ENCODE data around the gene NTN4. TPM values are rescaled to one million over a fixed set of nuclear protein-coding genes. Genes with fewer than 3 reads are reported as not detected.

NTN4 gene
- total RNA-seq, 1 donor from 2014 or later: 21.2 TPM

DNA sequence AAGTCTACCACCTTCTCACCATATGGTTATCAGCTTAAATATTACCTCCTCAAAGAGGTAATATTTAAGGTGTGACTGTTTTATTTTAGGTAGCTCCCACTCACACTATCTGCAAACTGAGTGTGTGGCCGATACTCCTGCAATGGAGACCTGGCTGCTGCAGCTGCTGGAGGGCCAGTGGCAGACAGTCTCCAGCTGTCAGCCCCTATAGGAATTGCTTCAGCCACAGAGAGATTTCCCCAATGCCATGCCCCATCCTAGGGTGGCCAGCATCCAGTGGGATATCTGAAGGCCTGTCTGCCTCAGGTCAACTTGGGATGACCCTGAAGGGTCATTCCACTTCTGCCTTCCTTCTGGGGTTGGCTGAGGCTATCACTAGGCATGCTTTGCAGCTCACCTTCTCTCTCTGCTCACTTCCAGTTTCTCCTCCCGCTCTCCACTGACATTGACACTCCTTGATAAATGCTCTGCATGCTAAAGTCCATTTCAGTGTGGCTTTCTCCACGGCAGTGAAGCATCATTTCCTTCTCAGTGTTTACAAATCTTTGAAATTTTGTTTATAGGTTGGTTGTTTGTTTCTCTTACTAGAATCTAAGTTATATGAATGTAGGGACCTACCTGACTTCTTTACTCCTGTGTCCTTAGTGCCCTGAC is 149.1 kb downstream of the NTN4 start:
- no peaks in the 10 kb centered on the region for H3K9me3 Mint-ChIP-seq
- no peak overlapping the region for H3K4me3 Mint-ChIP-seq
- H3K27ac Mint-ChIP-seq: no peak overlapping the region
- H3K36me3 Mint-ChIP-seq: no peaks in the 10 kb centered on the region
- TF ChIP-seq, protein P1, sequence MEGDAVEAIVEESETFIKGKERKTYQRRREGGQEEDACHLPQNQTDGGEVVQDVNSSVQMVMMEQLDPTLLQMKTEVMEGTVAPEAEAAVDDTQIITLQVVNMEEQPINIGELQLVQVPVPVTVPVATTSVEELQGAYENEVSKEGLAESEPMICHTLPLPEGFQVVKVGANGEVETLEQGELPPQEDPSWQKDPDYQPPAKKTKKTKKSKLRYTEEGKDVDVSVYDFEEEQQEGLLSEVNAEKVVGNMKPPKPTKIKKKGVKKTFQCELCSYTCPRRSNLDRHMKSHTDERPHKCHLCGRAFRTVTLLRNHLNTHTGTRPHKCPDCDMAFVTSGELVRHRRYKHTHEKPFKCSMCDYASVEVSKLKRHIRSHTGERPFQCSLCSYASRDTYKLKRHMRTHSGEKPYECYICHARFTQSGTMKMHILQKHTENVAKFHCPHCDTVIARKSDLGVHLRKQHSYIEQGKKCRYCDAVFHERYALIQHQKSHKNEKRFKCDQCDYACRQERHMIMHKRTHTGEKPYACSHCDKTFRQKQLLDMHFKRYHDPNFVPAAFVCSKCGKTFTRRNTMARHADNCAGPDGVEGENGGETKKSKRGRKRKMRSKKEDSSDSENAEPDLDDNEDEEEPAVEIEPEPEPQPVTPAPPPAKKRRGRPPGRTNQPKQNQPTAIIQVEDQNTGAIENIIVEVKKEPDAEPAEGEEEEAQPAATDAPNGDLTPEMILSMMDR (conservative IDR thresholded peaks at IDR 0.05): no peak
- DNase-seq (ENCODE audit: extremely low spot score, unreplicated experiment): no peak
- H3K4me1 Mint-ChIP-seq (ENCODE audit: unreplicated experiment): peaks cover under 1% of the 10 kb centered on the region
- H3K27me3 Mint-ChIP-seq: no peaks in the 10 kb centered on the region

DNA sequence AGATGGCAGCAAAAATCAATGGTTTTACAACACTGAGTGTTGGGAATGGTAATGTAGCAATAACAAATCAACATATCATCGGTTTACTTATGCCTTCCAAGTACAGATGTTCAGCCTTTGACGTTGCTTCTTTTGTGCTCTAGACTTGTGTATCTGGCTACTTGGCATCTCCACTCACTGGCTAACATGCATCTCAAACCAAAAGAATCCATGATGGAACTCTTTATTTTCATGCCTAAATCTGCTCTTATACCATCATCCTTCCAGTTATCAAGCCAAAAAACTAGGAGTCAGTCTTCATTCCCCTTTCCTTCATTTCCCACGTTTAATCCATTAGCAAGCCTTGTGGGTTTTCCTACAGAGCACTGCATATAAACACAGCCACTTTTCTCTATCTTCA is 150.0 kb downstream of the NTN4 start:
- H3K4me3 Mint-ChIP-seq: no peak overlapping the region
- no peaks in the 10 kb centered on the region for H3K27me3 Mint-ChIP-seq
- TF ChIP-seq, protein P1 (conservative IDR thresholded peaks at IDR 0.05): no peak
- no peak for DNase-seq (ENCODE audit: extremely low spot score, unreplicated experiment)
- no peaks in the 10 kb centered on the region for H3K36me3 Mint-ChIP-seq
- H3K27ac Mint-ChIP-seq: no peak overlapping the region
- no peaks in the 10 kb centered on the region for H3K9me3 Mint-ChIP-seq
- H3K4me1 Mint-ChIP-seq (ENCODE audit: unreplicated experiment): no peaks in the 10 kb centered on the region

DNA sequence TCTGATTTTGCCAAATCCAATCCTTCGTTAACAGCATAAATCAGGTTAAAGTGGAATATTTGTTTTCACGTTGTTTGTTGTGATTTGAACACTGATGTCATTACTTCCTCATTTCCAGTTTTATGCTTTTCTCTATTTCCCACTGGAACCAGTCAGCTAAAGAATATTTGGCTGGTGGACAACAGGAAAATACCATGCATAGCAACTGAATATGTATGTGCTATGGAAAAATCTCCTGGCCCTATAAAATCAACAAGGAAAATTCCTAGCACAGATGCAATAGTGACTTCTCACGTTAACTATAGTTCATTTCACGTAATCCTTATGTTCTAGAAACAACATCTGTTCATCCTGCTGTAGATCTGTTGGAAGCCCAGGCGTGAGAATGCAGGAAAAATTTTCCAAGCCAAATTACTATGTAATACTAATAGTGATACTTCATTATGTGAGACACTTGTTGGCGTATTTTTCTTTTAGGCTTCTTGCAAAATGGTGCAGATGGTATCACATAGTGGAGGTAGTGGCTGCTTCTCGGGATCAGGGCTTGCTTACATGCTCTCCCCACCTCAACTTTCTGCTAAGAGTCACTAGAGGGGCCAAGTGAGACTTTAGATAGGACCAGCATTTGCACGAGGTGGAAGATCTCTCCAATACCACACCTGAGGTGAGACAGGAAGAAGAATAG is 153.0 kb downstream of the NTN4 start:
- TF ChIP-seq, protein P1 (conservative IDR thresholded peaks at IDR 0.05): no peak
- H3K4me3 Mint-ChIP-seq: no peak overlapping the region
- H3K36me3 Mint-ChIP-seq: no peaks in the 10 kb centered on the region
- H3K27ac Mint-ChIP-seq: no peak overlapping the region
- no peak for DNase-seq (ENCODE audit: extremely low spot score, unreplicated experiment)
- H3K4me1 Mint-ChIP-seq (ENCODE audit: unreplicated experiment): peaks cover 15% of the 10 kb centered on the region
- H3K9me3 Mint-ChIP-seq: no peaks in the 10 kb centered on the region
- no peaks in the 10 kb centered on the region for H3K27me3 Mint-ChIP-seq

DNA sequence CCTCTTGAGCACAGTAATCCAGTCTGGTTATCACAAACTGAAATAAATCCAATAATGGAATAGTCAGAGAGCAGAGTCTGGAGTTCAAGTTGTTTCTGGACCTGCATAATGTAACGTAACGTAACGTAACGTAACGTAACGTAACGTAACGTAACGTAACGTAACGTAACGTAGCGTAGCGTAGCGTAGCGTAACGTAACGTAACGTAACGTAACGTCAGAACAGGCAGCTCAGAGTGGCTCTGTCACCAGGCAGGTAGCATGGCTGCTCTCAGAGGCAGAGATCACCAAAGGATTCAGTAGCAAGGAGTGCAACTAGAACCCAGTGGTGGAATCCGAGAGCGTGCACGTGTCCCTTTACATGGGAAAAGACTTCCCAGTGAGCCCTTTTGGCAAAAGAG is 153.6 kb downstream of the NTN4 start:
- no peak overlapping the region for H3K27ac Mint-ChIP-seq
- H3K4me1 Mint-ChIP-seq (ENCODE audit: unreplicated experiment): peaks cover 15% of the 10 kb centered on the region
- DNase-seq (ENCODE audit: extremely low spot score, unreplicated experiment): no peak
- no peaks in the 10 kb centered on the region for H3K27me3 Mint-ChIP-seq
- H3K36me3 Mint-ChIP-seq: no peaks in the 10 kb centered on the region
- no peak overlapping the region for H3K4me3 Mint-ChIP-seq
- H3K9me3 Mint-ChIP-seq: no peaks in the 10 kb centered on the region
- TF ChIP-seq, protein P1 (conservative IDR thresholded peaks at IDR 0.05): no peak

DNA sequence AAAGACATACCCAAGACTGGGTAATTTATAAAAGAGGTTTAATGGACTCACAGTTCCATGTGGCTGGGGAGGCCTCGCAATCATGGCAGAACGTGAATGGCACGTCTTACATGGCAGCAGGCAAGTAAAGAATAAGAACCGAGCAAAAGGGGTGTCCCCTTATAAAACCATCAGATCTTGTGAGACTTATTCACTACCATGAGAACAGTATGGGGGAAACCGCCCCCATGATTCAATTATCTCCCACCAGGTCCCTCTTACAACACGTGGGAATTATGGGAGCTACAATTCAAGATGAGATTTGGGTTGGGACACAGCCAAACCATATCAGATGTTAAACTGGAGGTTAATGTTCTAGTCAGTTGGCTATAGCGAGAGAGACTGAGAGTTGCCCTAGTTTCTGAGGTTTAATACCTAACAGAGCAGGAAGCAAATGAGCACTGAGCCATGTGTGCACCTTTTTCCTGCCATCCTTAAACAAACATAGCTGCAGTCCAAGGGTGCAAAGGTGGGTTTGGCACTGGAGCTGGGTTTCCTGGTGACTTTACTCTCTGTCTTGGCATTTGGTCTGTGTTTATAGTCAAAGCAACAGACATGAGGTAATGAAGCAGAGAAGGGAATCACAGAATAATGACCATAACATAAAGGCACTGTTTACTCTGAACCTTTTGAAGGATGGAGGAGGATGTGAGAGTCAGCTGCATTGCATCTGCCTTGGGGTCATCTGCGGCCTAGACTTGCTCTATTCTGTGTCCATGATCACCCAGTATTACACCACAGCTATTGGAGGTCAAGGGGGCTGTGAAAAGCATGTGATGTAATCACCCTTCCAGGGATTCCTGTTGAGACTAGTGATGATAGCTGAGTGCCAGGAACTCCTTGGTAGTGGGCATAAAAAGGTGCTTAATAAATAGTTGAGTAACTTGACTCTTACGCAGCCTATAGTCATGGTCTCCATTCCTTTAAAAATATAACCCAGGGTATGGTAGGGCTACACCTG is 155.6 kb downstream of the NTN4 start:
- Mint-ChIP-seq H3K4me3 (no peak overlapping the region), H3K27ac (no peak overlapping the region), H3K36me3 (no peaks in the 10 kb centered on the region), H3K27me3 (no peaks in the 10 kb centered on the region), H3K9me3 (no peaks in the 10 kb centered on the region), H3K4me1 (ENCODE audit: unreplicated experiment) (peaks cover 15% of the 10 kb centered on the region)
- TF ChIP-seq, protein P1 (conservative IDR thresholded peaks at IDR 0.05): no peak
- no peak for DNase-seq (ENCODE audit: extremely low spot score, unreplicated experiment)
